Progenitor cell of endocrine pancreas (in vitro differentiated cells): Measurements from ENCODE around the gene PUS1. TPM values are rescaled to one million over a fixed set of nuclear protein-coding genes. Genes with fewer than 3 reads are reported as not detected.

Experiments used
- DNase-seq: peaks from one replicate; pipeline ENCODE4 v3.0.0; 2021; ENCODE audit warnings: low spot score; ENCODE audit not compliant: unreplicated experiment
- H3K27ac Mint-ChIP-seq: 2 replicates; pipeline ENCODE4 v1.8.0; 2021; ENCODE audit warnings: mild to moderate bottlenecking, moderate library complexity, mixed read lengths
- H3K27me3 Mint-ChIP-seq: 2 replicates; pipeline ENCODE4 v1.8.0; 2021; ENCODE audit warnings: mixed read lengths
- H3K36me3 Mint-ChIP-seq: 2 replicates; pipeline ENCODE4 v1.8.0; 2022; ENCODE audit warnings: mixed read lengths; ENCODE audit not compliant: insufficient read depth
- H3K4me1 Mint-ChIP-seq: 2 replicates; pipeline ENCODE4 v1.8.0; 2021; ENCODE audit warnings: low read depth, mixed read lengths
- H3K4me3 Mint-ChIP-seq: 2 replicates; pipeline ENCODE4 v1.8.0; 2021; ENCODE audit warnings: low read depth, mild to moderate bottlenecking, moderate library complexity, mixed read lengths
- H3K9me3 Mint-ChIP-seq: 2 replicates; pipeline ENCODE4 v1.8.0; 2021; ENCODE audit warnings: low read depth, mixed read lengths
- total RNA-seq: library from RNA; stranded (reverse); gene quantifications from 2 replicates; pipeline ENCODE4 v1.2.1, GENCODE V29; 2021
- TF ChIP-seq, protein P1 (sequence below): fragments of 200-600 bp; sonication (generic); IDR thresholded peaks from one replicate; pipeline ENCODE4 v1.5.0; 2021; ENCODE audit warnings: antibody characterized with exemption, mild to moderate bottlenecking; ENCODE audit not compliant: unreplicated experiment

Gene PUS1
- total RNA-seq, 1 donor from 2014 or later, result 38.5 TPM

DNA sequence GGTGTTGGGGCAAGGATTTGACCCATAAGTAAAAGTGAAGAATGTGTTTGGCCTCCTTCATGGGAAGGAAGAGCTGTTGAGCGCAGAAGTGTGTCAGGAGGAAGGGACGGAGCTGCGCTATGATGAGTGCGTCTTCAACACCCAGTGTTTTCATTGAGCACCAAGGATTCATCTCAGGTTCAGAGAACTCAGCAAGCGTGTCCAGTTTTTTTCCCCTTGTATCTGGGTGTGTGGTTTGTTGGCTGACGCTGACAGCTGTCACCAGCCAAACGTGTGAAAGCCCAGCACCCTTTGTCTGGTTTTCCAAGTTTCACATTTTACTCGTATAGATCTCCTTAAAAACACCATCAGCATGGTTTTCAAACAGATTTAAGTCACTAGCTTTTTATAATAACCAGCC is 33.0 kb downstream of the PUS1 start:
- TF ChIP-seq, protein P1, sequence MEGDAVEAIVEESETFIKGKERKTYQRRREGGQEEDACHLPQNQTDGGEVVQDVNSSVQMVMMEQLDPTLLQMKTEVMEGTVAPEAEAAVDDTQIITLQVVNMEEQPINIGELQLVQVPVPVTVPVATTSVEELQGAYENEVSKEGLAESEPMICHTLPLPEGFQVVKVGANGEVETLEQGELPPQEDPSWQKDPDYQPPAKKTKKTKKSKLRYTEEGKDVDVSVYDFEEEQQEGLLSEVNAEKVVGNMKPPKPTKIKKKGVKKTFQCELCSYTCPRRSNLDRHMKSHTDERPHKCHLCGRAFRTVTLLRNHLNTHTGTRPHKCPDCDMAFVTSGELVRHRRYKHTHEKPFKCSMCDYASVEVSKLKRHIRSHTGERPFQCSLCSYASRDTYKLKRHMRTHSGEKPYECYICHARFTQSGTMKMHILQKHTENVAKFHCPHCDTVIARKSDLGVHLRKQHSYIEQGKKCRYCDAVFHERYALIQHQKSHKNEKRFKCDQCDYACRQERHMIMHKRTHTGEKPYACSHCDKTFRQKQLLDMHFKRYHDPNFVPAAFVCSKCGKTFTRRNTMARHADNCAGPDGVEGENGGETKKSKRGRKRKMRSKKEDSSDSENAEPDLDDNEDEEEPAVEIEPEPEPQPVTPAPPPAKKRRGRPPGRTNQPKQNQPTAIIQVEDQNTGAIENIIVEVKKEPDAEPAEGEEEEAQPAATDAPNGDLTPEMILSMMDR, result no peak
- Mint-ChIP-seq H3K4me3 (no peak overlapping the region), H3K27ac (no peak overlapping the region), H3K27me3 (no peaks in the 10 kb centered on the region), H3K9me3 (no peaks in the 10 kb centered on the region), H3K36me3 (peaks cover 5% of the 10 kb centered on the region), H3K4me1 (peaks cover 5% of the 10 kb centered on the region)
- DNase-seq, result no peak

DNA sequence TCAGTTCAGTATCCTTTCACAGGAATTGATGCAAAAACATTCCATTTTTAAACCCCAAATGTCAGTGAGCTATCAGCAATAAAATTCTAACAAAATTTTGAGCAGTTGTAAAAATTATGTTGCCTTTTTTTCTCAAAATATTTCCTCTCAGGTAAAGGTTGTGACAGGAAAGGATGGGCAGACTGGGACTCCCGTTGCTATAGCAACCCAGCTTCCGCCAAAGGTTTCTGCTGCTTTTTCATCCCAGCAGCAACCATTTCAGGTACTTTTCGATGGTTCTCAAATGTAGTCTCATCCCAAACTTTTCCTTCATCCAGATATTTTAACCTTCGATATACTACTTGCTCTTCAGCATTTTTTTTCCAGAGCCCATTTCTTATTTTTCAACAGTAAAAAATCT is 34.3 kb downstream of the PUS1 start:
- H3K9me3 Mint-ChIP-seq, result no peaks in the 10 kb centered on the region
- no peak overlapping the region for H3K27ac Mint-ChIP-seq
- H3K4me3 Mint-ChIP-seq, result no peak overlapping the region

DNA sequence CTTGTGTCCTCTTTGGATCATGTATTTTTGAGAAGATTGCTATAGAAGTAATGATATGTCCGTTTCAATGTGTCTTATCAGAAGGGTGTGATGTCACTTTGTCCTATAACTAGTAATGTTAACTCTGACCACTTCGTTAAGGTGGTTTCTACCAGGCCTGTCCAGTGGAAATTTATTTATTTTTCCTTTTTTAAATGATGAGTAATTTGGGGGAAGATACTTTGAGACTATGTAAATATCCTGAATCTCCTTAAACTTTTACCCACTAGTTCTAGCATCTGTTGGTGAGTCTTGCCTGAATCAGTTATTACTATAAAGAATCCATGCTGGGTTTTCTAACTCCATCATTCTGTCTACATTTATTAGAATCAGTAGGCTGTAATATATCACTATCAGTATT is 36.0 kb downstream of the PUS1 start:
- DNase-seq, result no peak
- no peak overlapping the region for H3K27ac Mint-ChIP-seq
- H3K27me3 Mint-ChIP-seq, result no peaks in the 10 kb centered on the region
- no peaks in the 10 kb centered on the region for H3K4me1 Mint-ChIP-seq
- H3K36me3 Mint-ChIP-seq, result peaks cover 5% of the 10 kb centered on the region
- H3K4me3 Mint-ChIP-seq, result no peak overlapping the region
- TF ChIP-seq, protein P1, result no peak
- no peaks in the 10 kb centered on the region for H3K9me3 Mint-ChIP-seq

More for the DNA sequence above, 34.3 kb downstream of the PUS1 start:
- TF ChIP-seq, protein P1, result no peak
- Mint-ChIP-seq H3K4me1 (no peaks in the 10 kb centered on the region), H3K27me3 (no peaks in the 10 kb centered on the region), H3K36me3 (peaks cover 5% of the 10 kb centered on the region)
- DNase-seq, result no peak

DNA sequence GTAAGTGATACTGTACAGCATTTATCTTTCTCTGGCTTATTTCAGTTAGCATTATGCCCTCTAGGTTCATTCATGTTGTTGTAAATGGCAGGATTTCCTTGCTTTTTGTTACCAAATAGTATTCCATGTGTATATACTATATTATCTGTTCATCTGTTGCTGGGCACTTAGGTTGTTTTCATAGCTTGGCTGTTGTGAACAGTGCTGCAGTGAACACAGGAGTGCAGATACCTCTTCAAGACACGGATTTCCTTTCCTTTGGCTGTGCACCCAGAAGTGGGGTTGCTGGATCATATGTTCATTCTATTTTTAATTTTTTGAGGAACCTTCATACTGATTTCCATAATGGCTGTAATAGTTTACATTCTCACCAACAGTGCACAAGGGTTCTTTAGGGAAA is 42.1 kb downstream of the PUS1 start:
- TF ChIP-seq, protein P1, result no peak
- no peak for DNase-seq
- Mint-ChIP-seq H3K27me3 (no peaks in the 10 kb centered on the region), H3K9me3 (no peaks in the 10 kb centered on the region), H3K27ac (no peak overlapping the region), H3K4me1 (no peaks in the 10 kb centered on the region), H3K36me3 (peaks cover 3% of the 10 kb centered on the region), H3K4me3 (no peak overlapping the region)

DNA sequence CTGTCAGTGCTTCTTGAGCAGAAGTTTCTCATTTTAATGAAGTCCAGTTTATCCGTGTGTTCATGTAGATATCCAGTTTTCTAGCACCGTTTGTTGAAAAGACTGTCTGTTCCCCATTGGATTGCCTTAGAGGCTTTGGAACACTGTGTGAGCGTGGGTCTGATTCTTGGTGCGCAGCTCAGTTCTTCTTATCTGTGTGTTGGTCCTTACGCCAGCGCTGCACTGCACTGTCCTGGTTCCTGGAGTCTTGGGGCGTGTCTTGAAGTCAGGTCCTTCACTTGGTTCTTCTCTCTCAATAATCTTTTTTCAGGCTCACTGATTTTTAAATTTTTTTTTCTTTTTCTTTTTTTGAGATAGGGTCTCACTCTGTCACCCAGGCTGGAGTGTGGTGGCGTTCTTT is 46.2 kb downstream of the PUS1 start:
- peaks cover 3% of the 10 kb centered on the region for H3K36me3 Mint-ChIP-seq
- DNase-seq, result no peak
- TF ChIP-seq, protein P1, result no peak
- H3K4me1 Mint-ChIP-seq, result no peaks in the 10 kb centered on the region
- no peak overlapping the region for H3K27ac Mint-ChIP-seq
- no peak overlapping the region for H3K4me3 Mint-ChIP-seq
- H3K27me3 Mint-ChIP-seq, result no peaks in the 10 kb centered on the region
- no peaks in the 10 kb centered on the region for H3K9me3 Mint-ChIP-seq
